ENCODE data around the gene CAPN2.
A peak's percentile ranks its signal among the peaks of the same experiment; 100 is the strongest.

Gene CAPN2

DNA sequence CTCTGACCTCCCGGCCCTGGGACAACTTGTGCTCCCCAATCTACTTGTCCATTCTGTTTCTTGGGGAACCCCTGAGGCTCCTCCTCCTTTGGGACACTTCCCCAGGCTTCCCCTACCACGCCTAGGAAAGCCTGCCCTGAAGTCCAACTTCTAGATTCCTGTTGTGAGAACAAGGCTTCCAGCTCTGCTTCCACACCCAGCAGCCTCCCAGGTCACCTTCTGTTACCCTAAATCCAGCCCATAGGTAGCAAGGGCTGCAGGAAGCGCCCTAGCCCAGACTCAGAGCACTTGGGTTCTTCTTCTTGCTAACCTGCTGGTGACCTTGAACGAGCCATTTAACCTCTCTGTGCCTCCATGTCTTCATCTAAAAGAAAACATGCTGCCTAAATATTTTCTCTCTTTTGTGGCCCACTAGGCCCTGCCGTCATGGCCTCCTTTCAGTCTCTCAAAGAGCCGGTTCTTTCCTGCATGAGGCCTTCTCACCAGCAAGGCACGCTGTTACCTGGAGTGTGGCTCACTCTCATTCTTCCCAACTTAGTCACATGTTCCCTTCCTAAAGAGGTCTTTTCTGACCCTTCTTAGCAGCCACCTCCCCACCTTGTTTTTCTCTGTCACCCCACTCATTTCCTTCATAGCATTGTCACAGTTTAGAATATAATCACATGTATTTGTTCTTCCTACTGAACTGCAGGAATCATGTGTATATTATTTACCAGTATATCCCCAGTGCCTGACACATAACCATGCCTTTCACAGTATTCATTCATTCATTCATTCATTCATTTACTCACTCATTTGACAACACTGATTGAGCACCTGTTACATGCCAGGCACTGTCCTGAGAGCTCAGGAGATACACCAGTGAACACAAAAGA lies 1.4 kb downstream of the CAPN2 start:
- H3K4me3 ChIP-seq (ENCODE audit: low read length), result peak overlapping the region; percentile 91
- no peak for DNase-seq (ENCODE audit: low read depth)
- TF ChIP-seq, protein P1, sequence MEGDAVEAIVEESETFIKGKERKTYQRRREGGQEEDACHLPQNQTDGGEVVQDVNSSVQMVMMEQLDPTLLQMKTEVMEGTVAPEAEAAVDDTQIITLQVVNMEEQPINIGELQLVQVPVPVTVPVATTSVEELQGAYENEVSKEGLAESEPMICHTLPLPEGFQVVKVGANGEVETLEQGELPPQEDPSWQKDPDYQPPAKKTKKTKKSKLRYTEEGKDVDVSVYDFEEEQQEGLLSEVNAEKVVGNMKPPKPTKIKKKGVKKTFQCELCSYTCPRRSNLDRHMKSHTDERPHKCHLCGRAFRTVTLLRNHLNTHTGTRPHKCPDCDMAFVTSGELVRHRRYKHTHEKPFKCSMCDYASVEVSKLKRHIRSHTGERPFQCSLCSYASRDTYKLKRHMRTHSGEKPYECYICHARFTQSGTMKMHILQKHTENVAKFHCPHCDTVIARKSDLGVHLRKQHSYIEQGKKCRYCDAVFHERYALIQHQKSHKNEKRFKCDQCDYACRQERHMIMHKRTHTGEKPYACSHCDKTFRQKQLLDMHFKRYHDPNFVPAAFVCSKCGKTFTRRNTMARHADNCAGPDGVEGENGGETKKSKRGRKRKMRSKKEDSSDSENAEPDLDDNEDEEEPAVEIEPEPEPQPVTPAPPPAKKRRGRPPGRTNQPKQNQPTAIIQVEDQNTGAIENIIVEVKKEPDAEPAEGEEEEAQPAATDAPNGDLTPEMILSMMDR (conservative IDR thresholded peaks at IDR 0.05; ENCODE audit: low read length), result no peak

- peak overlapping the region; percentile 91 for H3K4me3 ChIP-seq (ENCODE audit: low read length)
- TF ChIP-seq, protein P1 (conservative IDR thresholded peaks at IDR 0.05; ENCODE audit: low read length), result no peak
- DNase-seq (ENCODE audit: low read depth), result no peak
Observed at GRCh38 chr1:223714421-223714724, 2.0 kb downstream of the CAPN2 start.

DNA sequence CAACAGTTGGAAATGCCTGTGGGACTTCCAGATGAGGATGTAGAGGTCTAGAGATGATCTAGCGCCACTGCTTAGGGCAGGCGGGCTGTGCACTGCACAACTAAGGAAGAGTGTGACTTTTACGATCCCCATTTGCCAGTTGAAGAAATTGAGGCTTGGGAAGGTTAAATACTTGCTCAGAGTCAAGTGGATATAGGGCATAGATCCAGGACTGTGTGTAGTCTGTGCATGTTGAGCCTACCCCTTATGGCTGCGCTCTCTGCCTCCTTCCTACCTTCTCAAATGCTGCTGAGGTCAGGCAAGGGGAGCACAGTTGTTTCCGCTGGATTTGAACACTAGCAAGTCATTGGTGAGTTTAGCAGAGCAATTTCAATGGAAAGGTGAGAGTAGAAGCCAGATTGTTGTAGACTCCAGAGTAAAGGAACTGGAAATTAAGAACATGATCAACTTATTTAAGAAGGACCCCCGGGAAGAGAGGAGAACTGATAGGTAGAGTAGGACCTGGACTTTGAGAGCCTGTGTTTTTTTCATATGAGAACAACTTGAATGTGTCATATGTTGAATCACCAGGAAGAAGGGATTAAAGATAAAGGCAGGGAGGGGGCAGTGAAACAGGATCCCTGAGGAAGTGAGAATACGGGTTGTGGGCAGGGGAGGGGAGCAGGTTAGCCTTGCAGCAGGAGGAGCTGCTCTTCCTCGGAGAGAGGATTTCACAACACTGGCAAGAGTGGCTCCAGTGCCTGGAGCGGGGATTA lies 2.7 kb downstream of the CAPN2 start:
- TF ChIP-seq, protein P1 (conservative IDR thresholded peaks at IDR 0.05; ENCODE audit: low read length), result peak; percentile 25
- DNase-seq (ENCODE audit: low read depth), result peak; percentile 73
- peak overlapping the region; percentile 91 for H3K4me3 ChIP-seq (ENCODE audit: low read length)

GRCh38 chr1:223715604-223716172 lies 3.3 kb downstream of the CAPN2 start:
- no peak for DNase-seq (ENCODE audit: low read depth)
- TF ChIP-seq, protein P1 (conservative IDR thresholded peaks at IDR 0.05; ENCODE audit: low read length), result no peak
- H3K4me3 ChIP-seq (ENCODE audit: low read length), result peak overlapping the region; percentile 91

GRCh38 chr1:223716302-223716862 lies 4.0 kb downstream of the CAPN2 start:
- DNase-seq (ENCODE audit: low read depth), result peak; percentile 86
- TF ChIP-seq, protein P1 (conservative IDR thresholded peaks at IDR 0.05; ENCODE audit: low read length), result no peak
- H3K4me3 ChIP-seq (ENCODE audit: low read length), result peak overlapping the region; percentile 34

DNA sequence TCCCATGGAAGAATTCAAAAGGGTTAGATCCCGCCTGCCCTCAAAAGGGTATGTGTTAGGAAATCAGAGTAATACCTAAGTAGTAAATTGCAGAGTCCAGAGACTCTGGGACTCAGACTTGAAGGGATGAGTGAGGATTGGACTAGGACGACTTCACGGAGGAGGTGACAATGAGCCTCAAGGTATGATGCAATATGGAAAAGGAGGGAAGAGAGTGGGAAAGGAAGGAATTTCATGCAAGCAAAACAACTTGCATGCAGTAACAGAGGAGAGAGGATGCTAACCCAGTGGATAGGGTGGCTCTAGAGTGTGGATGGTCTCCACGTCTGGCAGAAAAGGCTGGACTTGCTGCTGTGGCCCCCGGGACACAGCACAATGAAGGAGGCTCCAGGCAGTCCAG lies 4.8 kb downstream of the CAPN2 start:
- no peak for DNase-seq (ENCODE audit: low read depth)
- TF ChIP-seq, protein P1 (conservative IDR thresholded peaks at IDR 0.05; ENCODE audit: low read length), result no peak
- no peak overlapping the region for H3K4me3 ChIP-seq (ENCODE audit: low read length)
